ENCODE measurements around the gene SULT2B1. TPM values are rescaled to one million over a fixed set of nuclear protein-coding genes. Genes with fewer than 3 reads are reported as not detected.

Gene SULT2B1
- total and polyA plus RNA-seq, 2 of the 4 experiments (the other 2 are of a cell fraction): 0.09 TPM; not detected in 1

GRCh38 chr19:48554385-48555091, 2.6 kb downstream of the SULT2B1 start:
- Histone ChIP-seq H3K9me3 (ENCODE audit: control insufficient read depth, insufficient read depth, low read length) (no peaks in the 10 kb centered on the region), H3K4me1 (ENCODE audit: control insufficient read depth, insufficient read depth, low read length) (peaks cover 8% of the 10 kb centered on the region), H2AK9ac (replicated peaks; ENCODE audit: low read depth, low read length, poor library complexity) (no peak overlapping the region), H3K9me1 (ENCODE audit: insufficient read depth, low read length) (no peaks in the 10 kb centered on the region), H3K56ac (ENCODE audit: extremely low read depth, insufficient read depth, low read length) (no peak overlapping the region), H2AFZ (replicated peaks; ENCODE audit: low read length, poor library complexity) (no peak overlapping the region), H2BK120ac (ENCODE audit: low read depth, low read length) (no peak overlapping the region), H3K4me2 (ENCODE audit: low read depth, low read length) (no peak overlapping the region; the same call in 1 of the 2 replicates), H3K27me3 (ENCODE audit: control insufficient read depth, insufficient read depth, low read length) (peaks cover 3% of the 10 kb centered on the region), H3K18ac (ENCODE audit: low read depth, low read length) (no peak overlapping the region; the same call in 1 of the 2 replicates), H4K91ac (ENCODE audit: insufficient read depth, low read depth, low read length) (no peak overlapping the region), H3K79me1 (ENCODE audit: low read depth in 1 of 2, low read length in 2 of 2) (no peaks in the 10 kb centered on the region), H3K9ac (ENCODE audit: low read depth, low read length) (no peak overlapping the region), H3K36me3 (ENCODE audit: control insufficient read depth, insufficient read depth, low read length) (no peaks in the 10 kb centered on the region), H4K8ac (ENCODE audit: low read depth in 2 of 2, low read length in 2 of 2) (no peak overlapping the region), H2BK5ac (ENCODE audit: low read depth, low read length, poor library complexity, severe bottlenecking) (no peak overlapping the region), H3K14ac (replicated peaks; ENCODE audit: low read depth, low read length) (no peak overlapping the region), H4K5ac (ENCODE audit: low read depth, low read length) (no peak overlapping the region), H3K23ac (ENCODE audit: low read depth, low read length) (no peak overlapping the region), H3K27ac (ENCODE audit: insufficient read depth, low read length) (no peak overlapping the region), H3K4me3 (ENCODE audit: insufficient read depth, low read depth, low read length) (no peak overlapping the region), H4K20me1 (ENCODE audit: insufficient read depth, low read length) (no peaks in the 10 kb centered on the region), H2BK15ac (ENCODE audit: low read depth, low read length) (no peak overlapping the region), H2AK5ac (ENCODE audit: low read depth, low read length) (peak overlapping the region; percentile 62; the same call in 1 of the 2 replicates), H3K4ac (ENCODE audit: low read depth, low read length) (no peak overlapping the region), H2BK20ac (ENCODE audit: low read depth, low read length) (no peak overlapping the region)
- intact Hi-C loops (cut with micrococcal nuclease) (loop anchor here (5.0 kb wide), 1 partner anchor 42 kb away; the partner anchor contains the start of gene LMTK3), dilution Hi-C loops (cut with HindIII; ENCODE audit: low sequenced_read_pairs, unreplicated experiment) (no loop called here), in situ Hi-C loops (cut with MboI; ENCODE audit: low sequenced_read_pairs) (no loop called here)
- no TSS peak for BruUV-seq (replicated peaks)
- ChIA-PET POLR2A (ENCODE audit: unreplicated experiment) (no interaction called here), CTCF (no interaction called here)
- TF ChIP-seq ELK1 (IDR thresholded peaks at IDR 0.05; ENCODE audit: borderline replicate concordance, low read depth, low read length) (no peak), BHLHE40 (IDR thresholded peaks at IDR 0.05; ENCODE audit: low read depth, low read length) (no peak), FOS (IDR thresholded peaks at IDR 0.05; ENCODE audit: low read depth, low read length) (no peak), POLR2A (IDR thresholded peaks at IDR 0.05; ENCODE audit: low read depth, low read length) (no peak), RFX5 (IDR thresholded peaks at IDR 0.05; ENCODE audit: low read depth, low read length) (no peak), NFE2L2 (IDR thresholded peaks at IDR 0.05; ENCODE audit: low read depth, low read length) (no peak), MAFK (IDR thresholded peaks at IDR 0.05; ENCODE audit: low read depth, low read length) (no peak), CTCF (conservative IDR thresholded peaks at IDR 0.05; ENCODE audit: low read depth, low read length) (no peak), CEBPB (IDR thresholded peaks at IDR 0.05; ENCODE audit: low read depth, low read length) (no peak), MAZ (IDR thresholded peaks at IDR 0.05; ENCODE audit: borderline replicate concordance, low read depth, low read length) (no peak), RCOR1 (IDR thresholded peaks at IDR 0.05; ENCODE audit: insufficient replicate concordance, low read length) (no peak), CHD1 (IDR thresholded peaks at IDR 0.05; ENCODE audit: low read depth, low read length) (no peak), RAD21 (IDR thresholded peaks at IDR 0.05; ENCODE audit: low read length) (no peak)
- ATAC-seq (ENCODE audit: low read depth) (peak; percentile 19), DNase-seq (no peak)
- WGBS, 2 experiments (ENCODE audit: extremely low coverage in 2 of 2, insufficient read length in 1 of 2): 46% methylated on average over 5 of the region's 16 CpGs; no CpG with 5 or more reads in 1 of the 2 experiments
